ENCODE data around the gene ARHGAP1.
A peak's percentile ranks its signal among the peaks of the same experiment; 100 is the strongest.
"Not testable (repeated sequence)": the region's sequence is repeated elsewhere in the genome, so short reads cannot be mapped to it uniquely, and the experiment has no call there.

The ARHGAP1 gene

GRCh38 chr11:46675288-46675851 is 25.0 kb downstream of the ARHGAP1 start:
- peak overlapping the region; percentile 90 to 95 (median 91) for H3K27ac Mint-ChIP-seq
- H3K4me3 Mint-ChIP-seq = no peak overlapping the region
- peaks cover 28% of the 10 kb centered on the region for H3K4me1 Mint-ChIP-seq
- no peak for TF ChIP-seq CTCF (IDR thresholded peaks at IDR 0.05; ENCODE audit: unreplicated experiment in 3 of 3)
- no peaks in the 10 kb centered on the region for H3K9me3 Mint-ChIP-seq
- peaks cover 46% of the 10 kb centered on the region for H3K36me3 Mint-ChIP-seq (ENCODE audit: low read depth)
- H3K27me3 Mint-ChIP-seq (ENCODE audit: low read depth) = no peaks in the 10 kb centered on the region

DNA sequence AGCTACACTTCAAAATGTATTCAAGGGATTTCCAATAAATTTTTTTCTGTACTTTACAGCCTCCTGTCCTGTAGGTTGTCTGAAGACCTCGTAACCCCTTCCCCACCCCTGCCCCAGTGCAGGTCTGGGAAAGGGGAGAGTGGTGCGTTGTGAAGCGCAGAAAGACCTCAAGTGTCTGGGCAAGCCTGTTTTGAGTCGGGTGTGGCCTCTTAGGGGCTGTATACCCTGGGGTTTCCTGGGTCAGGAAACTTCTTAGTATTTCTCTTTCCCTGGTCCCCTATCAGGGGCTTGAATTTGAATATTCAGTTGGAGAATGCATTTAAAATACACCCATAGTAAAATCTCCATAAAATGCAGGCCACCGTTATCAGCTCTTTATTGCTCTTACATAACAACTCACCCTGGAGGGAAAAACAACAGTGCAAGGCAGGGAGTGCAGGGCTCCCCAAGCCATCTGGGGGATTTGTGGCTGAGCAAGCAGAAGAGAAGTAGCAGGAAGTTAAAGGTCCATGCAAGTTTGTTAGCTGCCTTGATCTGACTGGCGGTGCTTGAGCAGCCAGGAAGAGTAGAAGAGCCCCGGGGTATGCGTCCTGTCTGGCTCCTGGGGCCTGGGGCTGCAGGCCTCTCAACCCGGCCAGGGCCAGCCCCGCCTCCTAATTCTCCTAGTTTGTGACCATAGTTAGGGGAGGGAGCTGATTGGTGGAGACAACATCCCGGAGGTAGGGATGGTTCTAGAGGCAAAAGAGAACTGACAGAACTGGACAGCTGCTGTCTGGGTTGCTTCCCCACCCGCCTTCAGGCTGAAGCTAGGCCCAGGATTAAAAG is 25.7 kb downstream of the ARHGAP1 start:
- Mint-ChIP-seq H3K36me3 (ENCODE audit: low read depth) (peaks cover 49% of the 10 kb centered on the region), H3K4me3 (peak overlapping the region in 2 of 3 experiments; percentile 2 to 44), H3K4me1 (peaks cover 30% of the 10 kb centered on the region), H3K27ac (peak overlapping the region; percentile 90 to 95 (median 91)), H3K27me3 (ENCODE audit: low read depth) (no peaks in the 10 kb centered on the region), H3K9me3 (no peaks in the 10 kb centered on the region)
- TF ChIP-seq CTCF (IDR thresholded peaks at IDR 0.05; ENCODE audit: unreplicated experiment in 3 of 3) = no peak

- H3K27ac Mint-ChIP-seq = peak overlapping the region; percentile 90 to 95 (median 91)
- no peaks in the 10 kb centered on the region for H3K9me3 Mint-ChIP-seq
- TF ChIP-seq CTCF (IDR thresholded peaks at IDR 0.05; ENCODE audit: unreplicated experiment in 3 of 3) = no peak
- H3K4me1 Mint-ChIP-seq = peaks cover 35% of the 10 kb centered on the region
- peaks cover 57% of the 10 kb centered on the region for H3K36me3 Mint-ChIP-seq (ENCODE audit: low read depth)
- H3K27me3 Mint-ChIP-seq (ENCODE audit: low read depth) = no peaks in the 10 kb centered on the region
- no peak overlapping the region for H3K4me3 Mint-ChIP-seq
Observed at GRCh38 chr11:46673713-46674462, 26.5 kb downstream of the ARHGAP1 start.

- peaks cover 42% of the 10 kb centered on the region for H3K4me1 Mint-ChIP-seq
- no peak overlapping the region for H3K4me3 Mint-ChIP-seq
- H3K27ac Mint-ChIP-seq = peak overlapping the region in 2 of 3 experiments; percentile 23 to 27
- H3K27me3 Mint-ChIP-seq (ENCODE audit: low read depth) = no peaks in the 10 kb centered on the region
- TF ChIP-seq CTCF (IDR thresholded peaks at IDR 0.05; ENCODE audit: unreplicated experiment in 3 of 3) = no peak
- H3K9me3 Mint-ChIP-seq = no peaks in the 10 kb centered on the region
- H3K36me3 Mint-ChIP-seq (ENCODE audit: low read depth) = peaks cover 61% of the 10 kb centered on the region
Observed at GRCh38 chr11:46672381-46672839, 28.0 kb downstream of the ARHGAP1 start.

DNA sequence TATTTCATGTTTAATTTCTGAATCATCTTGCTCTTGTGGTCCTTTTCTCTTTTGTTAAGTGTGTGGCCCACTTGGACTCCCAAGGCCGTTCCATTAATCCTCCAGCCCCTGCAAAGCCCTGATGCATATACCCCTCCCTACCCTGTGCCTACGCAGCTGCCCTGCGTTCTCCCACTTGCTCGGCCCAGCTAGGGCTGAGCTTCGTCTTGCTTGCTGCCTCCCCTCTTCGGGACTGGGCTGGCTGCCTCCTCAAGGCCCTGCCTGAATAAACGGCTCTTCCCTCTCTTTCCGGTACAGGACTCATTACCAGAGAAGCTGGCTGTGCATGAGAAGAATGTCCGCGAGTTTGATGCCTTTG is 28.5 kb downstream of the ARHGAP1 start:
- H3K4me3 Mint-ChIP-seq = no peak overlapping the region
- peak overlapping the region in 1 of 3 experiments; percentile 14 for H3K27ac Mint-ChIP-seq
- peaks cover 61% of the 10 kb centered on the region for H3K36me3 Mint-ChIP-seq (ENCODE audit: low read depth)
- TF ChIP-seq CTCF (IDR thresholded peaks at IDR 0.05; ENCODE audit: unreplicated experiment in 3 of 3) = no peak
- H3K9me3 Mint-ChIP-seq = no peaks in the 10 kb centered on the region
- no peaks in the 10 kb centered on the region for H3K27me3 Mint-ChIP-seq (ENCODE audit: low read depth)
- peaks cover 46% of the 10 kb centered on the region for H3K4me1 Mint-ChIP-seq

DNA sequence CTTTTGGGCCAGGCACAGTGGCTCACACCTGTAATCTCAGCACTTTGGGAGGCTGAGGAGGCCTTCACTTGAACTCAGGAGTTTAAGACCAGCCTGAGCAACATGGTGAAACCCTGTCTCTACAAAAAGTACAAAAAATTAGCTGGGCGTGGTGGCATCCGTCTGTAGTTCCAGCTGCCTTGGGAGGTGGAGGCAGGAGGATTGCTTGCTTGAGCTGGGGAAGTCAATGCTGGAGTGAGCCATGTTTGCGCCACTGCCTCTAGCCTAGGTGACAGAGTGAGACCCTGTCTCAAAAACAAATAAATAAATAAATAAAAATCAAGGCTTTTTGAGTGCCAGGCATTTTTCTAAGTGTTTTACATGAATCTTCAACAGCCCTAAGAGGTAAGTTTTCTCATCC is 29.9 kb downstream of the ARHGAP1 start:
- H3K4me3 Mint-ChIP-seq; H3K9me3 Mint-ChIP-seq; H3K27me3 Mint-ChIP-seq (ENCODE audit: low read depth); H3K27ac Mint-ChIP-seq: not testable (repeated sequence)
- Mint-ChIP-seq H3K36me3 (ENCODE audit: low read depth) (peaks cover 68% of the 10 kb centered on the region), H3K4me1 (peaks cover 53% of the 10 kb centered on the region)

Measured in nephron (organoid).